NCI-H510A (cell line): ENCODE data around the gene DTX4.
"Not testable (repeated sequence)": the region's sequence is repeated elsewhere in the genome, so short reads cannot be mapped to it uniquely, and the experiment has no call there.

Source experiments
- DNase-seq: peaks from one replicate; lab custom pipeline; 2025; lab: John Stamatoyannopoulos, UW

DTX4 gene

DNA sequence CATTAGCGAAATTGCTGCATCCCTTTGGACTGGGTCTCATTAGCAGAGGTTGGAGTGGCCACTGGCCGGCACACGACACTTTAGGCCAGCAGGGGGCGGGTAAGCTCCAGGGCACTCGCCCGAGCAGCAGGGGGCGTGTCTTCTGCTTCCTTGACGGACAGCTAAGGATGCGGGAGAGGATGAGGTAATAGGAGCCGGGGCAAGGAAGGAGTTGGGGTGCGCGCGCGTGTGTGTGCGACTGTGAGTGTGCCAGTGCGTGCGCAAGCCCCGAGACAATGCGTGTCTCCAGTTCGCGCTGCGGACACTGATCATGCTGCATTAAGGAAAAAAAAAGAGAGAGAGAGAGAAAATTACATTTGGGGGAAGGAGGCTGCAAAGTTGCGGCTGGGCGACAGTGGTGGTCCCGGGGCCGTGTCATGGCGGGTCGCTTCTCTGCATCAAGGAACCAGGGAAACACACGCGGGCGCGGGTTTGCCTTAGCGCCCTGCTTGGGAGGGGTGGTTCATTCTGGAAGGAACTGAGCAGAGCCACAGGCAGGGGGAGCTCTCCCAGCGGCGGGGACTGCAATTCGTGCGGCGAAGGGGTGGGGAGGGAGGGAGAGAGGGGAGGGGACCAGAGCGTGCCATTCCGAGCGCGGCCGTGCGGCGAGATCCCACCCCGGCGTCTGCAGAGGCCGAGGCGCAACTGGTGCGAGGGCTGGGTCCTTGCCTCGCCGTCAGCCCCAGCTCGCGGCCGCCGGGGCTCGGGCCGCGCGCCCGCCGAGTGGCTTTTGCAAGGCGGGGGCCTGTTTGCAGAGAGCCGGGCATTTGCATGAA lies at the start of gene DTX4:
Gene DTX4, plus strand, starts transcription at position 625 of the 815 bp plus-strand sequence. CDS start 464 bp downstream, outside the sequence.
- peak; percentile 84 for DNase-seq

- DNase-seq, result peak; percentile 55
Observed at GRCh38 chr11:59135648-59136461, 36.1 kb upstream of the DTX4 start.

GRCh38 chr11:59136551-59136950 lies 35.4 kb upstream of the DTX4 start:
- DNase-seq, result not testable (repeated sequence)

DNA sequence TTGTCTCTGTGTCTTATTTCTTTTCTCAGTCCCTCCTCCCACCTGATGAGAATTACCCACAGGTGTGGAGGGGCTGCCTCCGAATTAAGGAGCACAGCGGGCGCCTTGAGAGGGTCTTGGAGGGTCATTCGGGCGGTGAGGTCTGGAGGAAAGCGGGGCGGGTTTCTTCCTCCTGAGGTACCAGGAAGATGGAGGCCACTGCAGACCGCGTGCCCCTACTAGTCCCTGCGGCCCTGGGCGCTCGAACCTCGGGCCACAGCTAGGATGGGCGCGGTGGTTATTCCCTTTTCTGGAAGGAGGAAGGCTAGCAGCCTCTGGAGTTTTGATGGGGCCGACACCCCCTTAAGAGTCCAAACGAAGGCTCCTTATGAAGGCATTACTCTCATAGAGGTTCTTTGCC lies 34.7 kb upstream of the DTX4 start:
- DNase-seq, result no peak

- no peak for DNase-seq
Observed at GRCh38 chr11:59138643-59139042, 33.3 kb upstream of the DTX4 start.

- no peak for DNase-seq
Observed at GRCh38 chr11:59141191-59141590, 30.7 kb upstream of the DTX4 start.

GRCh38 chr11:59141673-59142460 lies 30.1 kb upstream of the DTX4 start:
- DNase-seq, result no peak

- DNase-seq, result peak; percentile 66
Observed at GRCh38 chr11:59142530-59143507, 29.1 kb upstream of the DTX4 start, which contains the start of gene FAM111A. FAM111A (plus strand) TSS chr11:59142856; CDS start chr11:59148873, 6,017 bp downstream.

GRCh38 chr11:59144096-59144495 lies 27.8 kb upstream of the DTX4 start:
- DNase-seq, result no peak

DNA sequence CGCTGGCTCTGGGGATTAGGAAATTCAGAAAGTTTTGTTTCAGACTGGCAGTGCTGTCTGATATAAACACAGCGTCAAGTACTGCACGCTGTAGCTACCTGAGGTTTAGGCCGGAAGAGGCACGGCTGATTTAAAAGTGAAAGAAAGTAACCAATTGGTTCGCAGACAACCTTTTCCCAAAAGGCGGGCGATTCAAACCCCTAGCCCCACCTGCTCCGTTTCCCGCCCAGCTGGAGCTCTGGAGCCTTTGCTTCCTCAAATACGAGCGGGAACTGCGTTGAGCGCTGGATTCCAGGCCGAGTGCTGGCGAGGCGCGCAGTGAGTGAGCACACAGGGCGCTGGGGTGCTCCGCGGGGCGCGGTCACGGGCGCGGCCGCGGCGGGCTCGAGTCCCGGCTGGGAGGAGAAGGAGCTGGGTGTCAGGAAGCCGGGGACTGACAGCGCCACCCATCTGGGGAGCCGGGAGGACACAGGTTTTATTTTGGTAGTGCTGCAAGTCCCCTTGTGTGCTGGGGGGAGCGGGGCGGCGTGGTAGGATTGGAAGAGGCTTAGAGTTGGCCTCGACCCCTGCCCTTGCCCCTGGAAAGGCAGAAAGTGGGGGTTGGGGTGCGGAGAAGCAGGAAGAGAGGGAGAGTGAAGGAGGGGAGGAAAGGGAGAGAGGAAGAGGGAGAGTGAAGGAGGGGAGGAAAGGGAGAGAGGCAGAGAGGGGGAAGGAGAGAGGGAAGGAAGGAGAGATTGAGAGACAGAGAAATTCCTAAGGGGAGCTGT lies 27.2 kb upstream of the DTX4 start:
- peak; percentile 80 for DNase-seq

GRCh38 chr11:59145534-59145933 lies 26.4 kb upstream of the DTX4 start:
- no peak for DNase-seq

DNA sequence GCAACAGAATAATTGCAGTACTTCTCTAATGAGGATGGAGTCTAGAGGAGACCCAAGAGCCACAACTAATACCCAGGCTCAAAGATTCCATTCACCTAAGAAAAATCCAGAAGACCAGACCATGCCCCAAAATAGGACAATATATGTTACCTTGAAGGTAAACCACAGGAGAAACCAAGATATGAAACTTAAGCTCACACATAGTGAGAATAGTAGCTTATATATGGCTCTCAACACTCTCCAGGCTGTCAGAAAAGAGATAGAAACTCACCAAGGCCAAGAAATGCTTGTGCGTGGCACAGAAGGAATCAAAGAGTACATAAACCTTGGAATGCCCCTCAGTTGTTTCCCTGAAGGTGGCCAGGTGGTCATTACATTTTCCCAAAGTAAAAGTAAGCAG lies 20.2 kb upstream of the DTX4 start:
- DNase-seq, result no peak

GRCh38 chr11:59152312-59152951 lies 19.5 kb upstream of the DTX4 start:
- no peak for DNase-seq

GRCh38 chr11:59154610-59155009 lies 17.3 kb upstream of the DTX4 start:
- DNase-seq, result no peak

GRCh38 chr11:59157433-59157832 lies 14.5 kb upstream of the DTX4 start:
- no peak for DNase-seq

GRCh38 chr11:59158206-59159068 lies 13.5 kb upstream of the DTX4 start:
- DNase-seq, result no peak

- no peak for DNase-seq
Observed at GRCh38 chr11:59164028-59164427, 7.9 kb upstream of the DTX4 start.

DNA sequence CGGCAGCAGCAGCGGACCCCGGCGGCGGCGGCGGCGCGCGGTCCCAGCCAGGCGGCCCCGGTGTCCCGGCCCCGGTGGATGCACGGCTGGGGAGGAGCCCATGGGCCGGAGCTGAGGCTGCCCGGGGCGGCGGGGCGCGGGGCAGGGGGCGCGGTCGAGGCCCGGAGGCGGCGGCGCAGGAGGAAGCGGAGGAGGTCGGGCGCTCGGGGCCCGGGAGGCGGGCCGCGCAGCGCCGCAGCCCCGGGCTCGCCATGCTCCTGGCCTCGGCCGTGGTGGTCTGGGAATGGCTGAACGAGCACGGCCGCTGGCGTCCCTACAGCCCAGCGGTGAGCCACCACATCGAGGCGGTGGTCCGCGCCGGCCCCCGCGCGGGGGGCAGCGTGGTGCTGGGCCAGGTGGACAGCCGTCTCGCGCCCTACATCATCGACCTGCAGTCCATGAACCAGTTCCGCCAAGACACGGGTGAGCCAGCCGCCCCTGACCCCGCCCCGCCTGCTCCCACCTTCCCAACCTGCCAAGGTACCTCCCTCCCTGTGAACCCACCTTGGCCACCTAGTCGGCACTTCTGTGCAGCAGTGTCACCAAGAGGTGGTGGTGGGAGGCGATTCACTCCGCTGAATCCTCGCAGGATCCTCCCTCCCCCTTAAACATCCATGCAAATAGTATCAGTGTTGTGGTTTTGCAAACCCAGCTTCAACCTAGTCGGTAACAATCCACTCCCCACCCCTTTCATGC lies 580 bp downstream of the DTX4 start:
- no peak for DNase-seq
